Left lung (tissue), 10 donors: ENCODE data around the gene DIP2C. TPM values are rescaled to one million over a fixed set of nuclear protein-coding genes. Genes with fewer than 3 reads are reported as not detected.
A peak's percentile ranks its signal among the peaks of the same experiment; 100 is the strongest.

Experiments
- ATAC-seq: fragments of 200-7000 bp; cut with Tn5 transposase; one replicate; pipeline ENCODE4 v1.9.1; 2020; ENCODE audit warnings: moderate library complexity
- DNase-seq, 4 donors: peaks; one replicate each; pipeline ENCODE4 v3.0.0-alpha.2; 2013 to 2020
- H3K27ac ChIP-seq, 2 donors: fragments of 200-600 bp; sonication (generic) in 1 of 2; one replicate each; pipeline versions ENCODE4 v1.5.0 to v1.8.0; 2020 to 2021
- H3K27me3 ChIP-seq, 2 donors: fragments of 200-600 bp; sonication (generic) in 1 of 2; one replicate each; pipeline versions ENCODE4 v1.5.0 to v1.8.0; 2020 to 2021
- H3K36me3 ChIP-seq, 2 donors: fragments of 200-600 bp; sonication (generic) in 1 of 2; one replicate each; pipeline versions ENCODE4 v1.5.0 to v1.8.0; 2020 to 2021
- H3K4me1 ChIP-seq, 2 donors: fragments of 200-600 bp; one replicate each; pipeline ENCODE4 v1.8.0; 2021
- H3K4me3 ChIP-seq, 2 donors: fragments of 200-600 bp; sonication (generic) in 1 of 2; one replicate each; pipeline versions ENCODE4 v1.5.0 to v1.8.0; 2020 to 2021; ENCODE audit warnings: mild to moderate bottlenecking in 1 of 2
- H3K9me3 ChIP-seq, 2 donors: fragments of 200-600 bp; sonication (generic) in 1 of 2; one replicate each; pipeline versions ENCODE4 v1.5.0 to v1.8.0; 2020 to 2021
- intact Hi-C, 2 donors: fragments of 100-400 bp; cut with DNase I; formaldehyde crosslinking; loops; one replicate each; pipeline versions ENCODE4 v1.11.2 to v1.14.2; 2022
- polyA plus RNA-seq, 6 donors: library from polyadenylated mRNA; unstranded; fragments of 120-200 nt; gene quantifications; one replicate each; pipeline ENCODE4 v1.2.1, GENCODE V29; 2013; ENCODE audit not compliant: insufficient read length in 6 of 6
- total RNA-seq, 2 donors: library from RNA; stranded (reverse); fragmentation: NEBNext Ultra II Directional; extraction: Animal tissue kit (Norgen Biotek cat#: 25700); gene quantifications; one replicate each; pipeline ENCODE4 v1.2.1, GENCODE V29; 2021
- TF ChIP-seq, protein P1 (sequence below), 2 donors: fragments of 200-600 bp; sonication (generic) in 1 of 2; IDR thresholded peaks; one replicate each; pipeline versions ENCODE4 v1.5.0 to v1.8.0; 2021; ENCODE audit warnings: antibody characterized with exemption in 2 of 2
- donor health status: DM: no; HTN: yes; CAD: no.
- donor health status: DM: no; HTN: no; CAD: no.

DIP2C gene
- total and polyA plus RNA-seq, 8 donors: 10.5 to 22.5 (median 19.5) TPM

DNA sequence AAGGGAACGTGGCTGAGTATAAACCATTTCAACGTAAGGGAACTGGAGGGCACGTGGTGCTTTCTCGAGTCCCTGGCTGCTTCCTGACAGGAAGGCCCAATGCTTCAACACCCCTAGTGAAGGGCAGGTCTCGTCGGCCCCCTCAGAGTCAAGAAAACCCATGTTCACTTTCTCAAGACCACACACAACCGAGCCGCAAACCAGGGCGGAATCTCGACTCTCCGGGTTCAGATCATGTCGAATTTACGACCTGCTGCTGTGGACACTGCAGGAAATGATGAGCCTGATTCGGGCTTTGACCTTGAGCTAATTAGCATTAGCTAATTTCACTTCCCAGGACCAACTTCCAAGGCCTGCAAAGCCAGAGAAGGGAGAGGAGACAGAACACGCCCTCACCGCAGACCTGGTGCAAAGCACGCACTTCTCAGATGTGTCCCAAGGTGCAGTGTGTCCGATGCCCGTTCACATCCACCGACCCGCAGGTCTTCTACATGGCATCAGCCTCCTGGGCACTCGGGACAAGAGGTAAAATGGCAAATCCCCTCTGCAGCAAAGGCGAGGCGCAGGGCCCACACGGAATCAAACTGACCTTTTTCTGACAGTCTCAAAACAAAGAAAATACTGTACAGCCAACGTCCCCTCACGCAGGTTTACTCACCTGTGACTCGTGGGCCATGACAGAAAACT lies 94.7 kb downstream of the DIP2C start:
- intact Hi-C loops: no loop called here
- Histone ChIP-seq H3K36me3 (no peaks in the 10 kb centered on the region), H3K4me3 (no peak overlapping the region), H3K27ac (no peak overlapping the region), H3K9me3 (no peaks in the 10 kb centered on the region), H3K27me3 (no peaks in the 10 kb centered on the region), H3K4me1 (no peaks in the 10 kb centered on the region)
- DNase-seq: peak in 1 of 4 donors; percentile 70
- TF ChIP-seq, protein P1, sequence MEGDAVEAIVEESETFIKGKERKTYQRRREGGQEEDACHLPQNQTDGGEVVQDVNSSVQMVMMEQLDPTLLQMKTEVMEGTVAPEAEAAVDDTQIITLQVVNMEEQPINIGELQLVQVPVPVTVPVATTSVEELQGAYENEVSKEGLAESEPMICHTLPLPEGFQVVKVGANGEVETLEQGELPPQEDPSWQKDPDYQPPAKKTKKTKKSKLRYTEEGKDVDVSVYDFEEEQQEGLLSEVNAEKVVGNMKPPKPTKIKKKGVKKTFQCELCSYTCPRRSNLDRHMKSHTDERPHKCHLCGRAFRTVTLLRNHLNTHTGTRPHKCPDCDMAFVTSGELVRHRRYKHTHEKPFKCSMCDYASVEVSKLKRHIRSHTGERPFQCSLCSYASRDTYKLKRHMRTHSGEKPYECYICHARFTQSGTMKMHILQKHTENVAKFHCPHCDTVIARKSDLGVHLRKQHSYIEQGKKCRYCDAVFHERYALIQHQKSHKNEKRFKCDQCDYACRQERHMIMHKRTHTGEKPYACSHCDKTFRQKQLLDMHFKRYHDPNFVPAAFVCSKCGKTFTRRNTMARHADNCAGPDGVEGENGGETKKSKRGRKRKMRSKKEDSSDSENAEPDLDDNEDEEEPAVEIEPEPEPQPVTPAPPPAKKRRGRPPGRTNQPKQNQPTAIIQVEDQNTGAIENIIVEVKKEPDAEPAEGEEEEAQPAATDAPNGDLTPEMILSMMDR (IDR thresholded peaks at IDR 0.05): no peak
- ATAC-seq: no peak

DNA sequence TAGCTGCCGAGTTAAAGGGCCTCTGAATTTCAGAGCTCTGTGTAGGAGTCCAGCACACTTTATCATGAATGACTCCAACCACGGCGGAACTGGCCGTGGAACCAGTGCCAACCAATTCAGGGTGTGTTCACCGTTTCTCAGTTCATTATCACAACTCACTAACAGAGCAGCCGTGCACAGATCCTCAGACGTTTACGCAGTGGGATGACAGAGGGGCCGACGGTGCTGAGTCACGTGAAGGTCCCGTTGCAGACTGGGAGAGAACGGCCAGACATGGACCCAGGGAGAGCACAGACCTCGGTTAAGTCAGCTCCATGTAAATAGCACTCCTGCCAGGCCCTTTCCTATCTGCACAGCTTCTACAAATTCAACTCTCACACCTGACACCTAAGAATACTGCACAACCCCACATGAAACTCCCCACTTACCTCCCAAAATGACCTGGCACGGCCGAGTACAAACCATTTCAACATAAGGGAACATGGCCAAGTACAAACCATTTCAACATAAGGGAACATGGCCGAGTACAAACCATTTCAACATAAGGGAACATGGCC lies 95.5 kb downstream of the DIP2C start:
- H3K9me3 ChIP-seq: no peaks in the 10 kb centered on the region
- no peak overlapping the region for H3K27ac ChIP-seq
- H3K36me3 ChIP-seq: no peaks in the 10 kb centered on the region
- peak; percentile 32 for ATAC-seq
- TF ChIP-seq, protein P1 (IDR thresholded peaks at IDR 0.05): no peak
- no peaks in the 10 kb centered on the region for H3K4me1 ChIP-seq
- no peaks in the 10 kb centered on the region for H3K27me3 ChIP-seq
- intact Hi-C loops: no loop called here
- no peak overlapping the region for H3K4me3 ChIP-seq
- DNase-seq: peak in 1 of 4 donors; percentile 62

DNA sequence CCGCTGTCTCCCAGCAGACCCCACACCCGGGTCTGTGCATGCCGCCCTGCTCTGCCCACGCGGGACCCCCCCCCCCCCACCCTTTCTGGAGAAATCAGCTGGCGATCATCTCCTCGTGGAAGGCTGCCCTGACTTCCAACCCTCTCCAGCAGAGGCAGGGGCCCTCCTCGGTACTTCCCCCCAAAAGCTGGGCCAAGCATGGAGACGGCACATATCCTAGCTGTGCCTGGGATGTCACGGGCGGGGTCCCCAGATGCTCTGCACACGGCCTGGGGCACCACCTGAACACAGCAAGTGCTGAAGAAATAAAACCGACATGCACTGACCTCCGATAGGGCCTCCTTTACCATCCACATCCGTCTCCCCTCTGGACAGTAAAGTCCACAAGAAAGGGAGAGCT lies 96.0 kb downstream of the DIP2C start:
- ATAC-seq (no peak), DNase-seq (peak in 1 of 4 donors; percentile 57)
- TF ChIP-seq, protein P1 (IDR thresholded peaks at IDR 0.05): no peak
- no peaks in the 10 kb centered on the region for H3K9me3 ChIP-seq
- no peaks in the 10 kb centered on the region for H3K4me1 ChIP-seq
- intact Hi-C loops: no loop called here
- H3K27me3 ChIP-seq: no peaks in the 10 kb centered on the region
- no peak overlapping the region for H3K27ac ChIP-seq
- H3K4me3 ChIP-seq: no peak overlapping the region
- no peaks in the 10 kb centered on the region for H3K36me3 ChIP-seq

DNA sequence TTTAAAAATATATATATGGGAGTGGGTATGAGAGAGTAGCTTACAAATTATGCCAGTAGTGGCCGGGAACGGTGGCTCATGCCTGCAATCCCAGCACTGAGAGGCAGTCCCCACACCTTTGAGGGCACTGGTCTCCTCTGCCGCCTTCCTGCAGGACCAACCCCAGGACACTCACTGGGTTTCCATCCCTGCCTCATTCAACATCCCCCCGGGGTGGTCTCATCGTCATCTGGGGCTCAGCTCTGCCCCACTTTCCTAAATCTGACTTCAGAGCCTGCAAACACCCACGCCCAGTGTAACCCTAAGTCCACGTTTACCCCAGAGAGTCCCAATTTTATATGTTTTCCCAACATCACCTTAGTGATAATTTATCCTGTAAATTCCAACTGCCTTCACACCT lies 96.5 kb downstream of the DIP2C start:
- DNase-seq: no peak
- TF ChIP-seq, protein P1 (IDR thresholded peaks at IDR 0.05): no peak
- Histone ChIP-seq H3K36me3 (no peaks in the 10 kb centered on the region), H3K4me1 (no peaks in the 10 kb centered on the region), H3K4me3 (no peak overlapping the region), H3K27ac (no peak overlapping the region), H3K9me3 (no peaks in the 10 kb centered on the region), H3K27me3 (no peaks in the 10 kb centered on the region)
- no peak for ATAC-seq
- intact Hi-C loops: no loop called here

DNA sequence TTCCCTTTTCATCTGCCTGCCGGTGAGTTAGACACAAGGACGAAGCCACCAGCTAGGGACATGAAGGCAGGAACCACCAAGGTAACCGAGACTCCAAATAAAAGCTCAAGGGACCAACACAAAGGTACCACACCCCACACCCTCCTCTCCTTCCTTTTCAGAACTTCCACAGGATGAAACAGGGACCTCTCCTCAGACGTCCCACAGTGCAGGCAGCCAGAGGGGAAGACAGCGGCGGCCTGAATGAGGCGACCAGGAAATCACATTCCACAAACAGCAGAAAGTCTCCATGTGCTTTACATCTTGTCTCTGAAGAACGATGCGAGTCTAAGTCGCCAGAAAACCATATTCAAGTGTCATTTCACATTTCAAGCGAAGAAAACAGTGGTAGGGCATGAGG lies 97.8 kb downstream of the DIP2C start:
- Histone ChIP-seq H3K27ac (no peak overlapping the region), H3K36me3 (no peaks in the 10 kb centered on the region), H3K4me3 (no peak overlapping the region), H3K9me3 (no peaks in the 10 kb centered on the region), H3K27me3 (no peaks in the 10 kb centered on the region), H3K4me1 (no peaks in the 10 kb centered on the region)
- TF ChIP-seq, protein P1 (IDR thresholded peaks at IDR 0.05): no peak
- DNase-seq (no peak), ATAC-seq (no peak)
- intact Hi-C loops: no loop called here
